H9 (cell line): ENCODE results near the gene FBN2. TPM values are rescaled to one million over a fixed set of nuclear protein-coding genes. Genes with fewer than 3 reads are reported as not detected.

ENCODE experiments used
- DNase-seq: peaks from one replicate; pipeline ENCODE4 v3.0.0-alpha.2; 2017
- H2AFZ ChIP-seq: one replicate; pipeline ENCODE4 v1.6.1; 2013; ENCODE audit warnings: mild to moderate bottlenecking, low read length, control low read depth, moderate library complexity
- H2AK5ac ChIP-seq: 2 replicates; pipeline ENCODE4 v1.6.1; 2013; ENCODE audit warnings: low read length, control low read depth, mixed read lengths; ENCODE audit not compliant: insufficient read length
- H2BK120ac ChIP-seq: one replicate; pipeline ENCODE4 v1.6.1; 2013; ENCODE audit warnings: low read depth, mild to moderate bottlenecking, low read length, control low read depth, inconsistent platforms; ENCODE audit not compliant: poor library complexity, severe bottlenecking
- H2BK12ac ChIP-seq: 2 replicates; pipeline ENCODE4 v1.6.1; 2013; ENCODE audit warnings: low read length, control low read depth, mixed read lengths, low read depth; ENCODE audit not compliant: insufficient read length
- H2BK15ac ChIP-seq: 2 replicates; pipeline ENCODE4 v1.6.1; 2013; ENCODE audit warnings: low read depth, low read length, control low read depth
- H2BK20ac ChIP-seq: one replicate; pipeline ENCODE4 v1.6.1; 2013; ENCODE audit warnings: low read depth, mild to moderate bottlenecking, low read length, control low read depth, inconsistent platforms; ENCODE audit not compliant: poor library complexity, severe bottlenecking
- H2BK5ac ChIP-seq: 2 replicates; pipeline ENCODE4 v1.6.1; 2013; ENCODE audit warnings: low read length, control low read depth, mixed read lengths; ENCODE audit not compliant: insufficient read length
- H3K14ac ChIP-seq: 2 replicates; pipeline ENCODE4 v1.6.1; 2013; ENCODE audit warnings: low read length, control low read depth; ENCODE audit not compliant: insufficient read depth
- H3K18ac ChIP-seq: 2 replicates; pipeline ENCODE4 v1.6.1; 2013; ENCODE audit warnings: low read depth, mild to moderate bottlenecking, mixed read lengths, low read length, control low read depth; ENCODE audit not compliant: insufficient read length
- H3K23ac ChIP-seq: 2 replicates; pipeline ENCODE4 v1.6.1; 2013; ENCODE audit warnings: low read length, control low read depth, mixed read lengths, low read depth; ENCODE audit not compliant: insufficient read length
- H3K23me2 ChIP-seq: 2 replicates; pipeline ENCODE4 v1.6.1; 2013; ENCODE audit warnings: low read depth, mild to moderate bottlenecking, mixed read lengths, low read length, control low read depth; ENCODE audit not compliant: insufficient read length, poor library complexity, severe bottlenecking
- H3K27ac ChIP-seq: 2 replicates; pipeline ENCODE4 v1.5.1; 2013; ENCODE audit warnings: low read length, control low read depth, mixed read lengths, low read depth; ENCODE audit not compliant: insufficient read length
- H3K27me3 ChIP-seq: 2 replicates; pipeline ENCODE4 v1.6.1; 2013; ENCODE audit warnings: low read length, control low read depth, inconsistent platforms; ENCODE audit not compliant: insufficient read depth
- H3K4ac ChIP-seq: 2 replicates; pipeline ENCODE4 v1.6.1; 2013; ENCODE audit warnings: low read depth, mild to moderate bottlenecking, control low read depth, inconsistent platforms, low read length, moderate library complexity
- H3K4me1 ChIP-seq: 2 replicates; pipeline ENCODE4 v1.6.1; 2013; ENCODE audit warnings: low read length, control low read depth, inconsistent platforms; ENCODE audit not compliant: insufficient read depth
- H3K4me2 ChIP-seq: 2 replicates; pipeline ENCODE4 v1.6.1; 2013; ENCODE audit warnings: low read length, control low read depth, mixed read lengths; ENCODE audit not compliant: insufficient read length, insufficient read depth
- H3K56ac ChIP-seq: 2 replicates; pipeline ENCODE4 v1.6.1; 2013; ENCODE audit warnings: low read depth, mild to moderate bottlenecking, mixed read lengths, low read length, control low read depth; ENCODE audit not compliant: insufficient read length
- H3K79me1 ChIP-seq: 2 replicates; pipeline ENCODE4 v1.6.1; 2013; ENCODE audit warnings: low read depth, mild to moderate bottlenecking, moderate library complexity, low read length, control low read depth, inconsistent platforms; ENCODE audit not compliant: insufficient read depth, poor library complexity, severe bottlenecking
- H3K79me2 ChIP-seq: 2 replicates; pipeline ENCODE4 v1.6.1; 2013; ENCODE audit warnings: low read length, control low read depth, inconsistent platforms; ENCODE audit not compliant: insufficient read depth
- H3K9ac ChIP-seq: 2 replicates; pipeline ENCODE4 v1.6.1; 2013; ENCODE audit warnings: low read length, control low read depth, mixed read lengths; ENCODE audit not compliant: insufficient read length; ENCODE audit errors: extremely low read depth
- H3K9me3 ChIP-seq: one replicate; pipeline ENCODE4 v1.6.1; 2013; ENCODE audit warnings: low read depth, low read length, inconsistent platforms; ENCODE audit not compliant: control insufficient read depth
- H3T11ph ChIP-seq: one replicate; pipeline ENCODE4 v1.6.1; 2013; ENCODE audit warnings: mild to moderate bottlenecking, low read length, control low read depth, inconsistent platforms
- H4K20me1 ChIP-seq: one replicate; pipeline ENCODE4 v1.6.1; 2013; ENCODE audit not compliant: control insufficient read depth, insufficient read length, insufficient read depth
- H4K5ac ChIP-seq: 2 replicates; pipeline ENCODE4 v1.6.1; 2013; ENCODE audit warnings: low read depth, mild to moderate bottlenecking, mixed read lengths, low read length, control low read depth; ENCODE audit not compliant: insufficient read length
- H4K8ac ChIP-seq: replicated peaks from 2 replicates; pipeline ENCODE4 v1.6.1; 2013; ENCODE audit warnings: low read length, control low read depth, mixed read lengths, low read depth; ENCODE audit not compliant: insufficient read length
- H4K91ac ChIP-seq: 2 replicates; pipeline ENCODE4 v1.6.1; 2013; ENCODE audit warnings: low read depth, mild to moderate bottlenecking, moderate library complexity, mixed read lengths, low read length, control low read depth; ENCODE audit not compliant: insufficient read length
- H3K27ac Mint-ChIP-seq, 3 experiments: 2 replicates in 2 of 3; 3 replicates in 1 of 3; pipeline ENCODE4 v1.8.0; 2020 to 2021; ENCODE audit warnings: mixed read lengths in 3 of 3, mild to moderate bottlenecking in 1 of 3, moderate library complexity in 1 of 3
- H3K27me3 Mint-ChIP-seq: 2 replicates; pipeline ENCODE4 v1.8.0; 2021; ENCODE audit warnings: low read depth, mild to moderate bottlenecking, moderate library complexity, mixed read lengths
- H3K36me3 Mint-ChIP-seq, 3 experiments: 2 replicates in 2 of 3; 3 replicates in 1 of 3; pipeline ENCODE4 v1.8.0; 2020 to 2021; ENCODE audit warnings: low read depth in 3 of 3, mixed read lengths in 3 of 3; ENCODE audit not compliant: insufficient read depth in 1 of 3
- H3K4me1 Mint-ChIP-seq, 2 experiments: 2 replicates each; pipeline ENCODE4 v1.8.0; 2020; ENCODE audit warnings: mixed read lengths in 2 of 2
- H3K4me3 Mint-ChIP-seq, 2 experiments: 2 replicates in 1 of 2; 3 replicates in 1 of 2; pipeline ENCODE4 v1.8.0; 2020 to 2021; ENCODE audit warnings: mild to moderate bottlenecking in 2 of 2, mixed read lengths in 2 of 2, moderate library complexity in 1 of 2
- H3K9me3 Mint-ChIP-seq, 2 experiments: 2 replicates in 1 of 2; 3 replicates in 1 of 2; pipeline ENCODE4 v1.8.0; 2020; ENCODE audit warnings: mild to moderate bottlenecking in 2 of 2, mixed read lengths in 2 of 2, moderate library complexity in 1 of 2
- WGBS: extraction: QIAGEN DNeasy Blood & Tissue Kit; methylation state at CpG from one replicate; pipeline ENCODE4 v1.1.7; 2013; ENCODE audit warnings: missing lambda C conversion rate, low lambda C conversion rate, mixed read lengths; ENCODE audit not compliant: insufficient read length; ENCODE audit errors: extremely low coverage; 5-methylcytosine and 5-hydroxymethylcytosine counted together
- total RNA-seq: library from RNA; stranded (reverse); gene quantifications from 2 replicates; pipeline ENCODE4 v1.2.1, GENCODE V29; 2021
- TF ChIP-seq, protein P1 (sequence below): fragments of 200-600 bp; sonication (generic); conservative IDR thresholded peaks from 3 replicates; pipeline ENCODE4 v1.8.0; 2021; ENCODE audit warnings: antibody characterized with exemption, mild to moderate bottlenecking

The FBN2 gene
- total RNA-seq, 1 experiment from 2014 or later: 8.3 TPM

- Mint-ChIP-seq H3K27ac (no peak overlapping the region), H3K27me3 (no peaks in the 10 kb centered on the region), H3K4me1 (peaks cover 10% of the 10 kb centered on the region in 2 experiments), H3K4me3 (no peak overlapping the region), H3K36me3 (peaks cover 10 to 31% (median 28%) of the 10 kb centered on the region in 3 experiments), H3K9me3 (peaks cover 3 to 4% of the 10 kb centered on the region in 2 experiments)
- Histone ChIP-seq H2BK12ac (no peak overlapping the region), H4K91ac (no peak overlapping the region), H3T11ph (no peak overlapping the region), H3K18ac (no peak overlapping the region), H3K23me2 (no peaks in the 10 kb centered on the region), H3K27me3 (no peaks in the 10 kb centered on the region), H3K56ac (no peak overlapping the region), H2BK20ac (no peak overlapping the region), H2AK5ac (no peak overlapping the region), H3K79me1 (no peaks in the 10 kb centered on the region), H3K9me3 (no peaks in the 10 kb centered on the region), H3K79me2 (no peaks in the 10 kb centered on the region), H3K4me2 (no peak overlapping the region), H3K9ac (no peak overlapping the region), H3K27ac (no peak overlapping the region), H2BK5ac (no peak overlapping the region), H2BK15ac (no peak overlapping the region), H2AFZ (no peak overlapping the region), H3K14ac (no peak overlapping the region), H4K8ac (no peak overlapping the region), H3K4me1 (no peaks in the 10 kb centered on the region; the same call in 1 of the 2 replicates), H3K4ac (no peak overlapping the region), H3K23ac (no peak overlapping the region), H2BK120ac (no peak overlapping the region), H4K5ac (no peak overlapping the region), H4K20me1 (no peaks in the 10 kb centered on the region)
- TF ChIP-seq, protein P1, sequence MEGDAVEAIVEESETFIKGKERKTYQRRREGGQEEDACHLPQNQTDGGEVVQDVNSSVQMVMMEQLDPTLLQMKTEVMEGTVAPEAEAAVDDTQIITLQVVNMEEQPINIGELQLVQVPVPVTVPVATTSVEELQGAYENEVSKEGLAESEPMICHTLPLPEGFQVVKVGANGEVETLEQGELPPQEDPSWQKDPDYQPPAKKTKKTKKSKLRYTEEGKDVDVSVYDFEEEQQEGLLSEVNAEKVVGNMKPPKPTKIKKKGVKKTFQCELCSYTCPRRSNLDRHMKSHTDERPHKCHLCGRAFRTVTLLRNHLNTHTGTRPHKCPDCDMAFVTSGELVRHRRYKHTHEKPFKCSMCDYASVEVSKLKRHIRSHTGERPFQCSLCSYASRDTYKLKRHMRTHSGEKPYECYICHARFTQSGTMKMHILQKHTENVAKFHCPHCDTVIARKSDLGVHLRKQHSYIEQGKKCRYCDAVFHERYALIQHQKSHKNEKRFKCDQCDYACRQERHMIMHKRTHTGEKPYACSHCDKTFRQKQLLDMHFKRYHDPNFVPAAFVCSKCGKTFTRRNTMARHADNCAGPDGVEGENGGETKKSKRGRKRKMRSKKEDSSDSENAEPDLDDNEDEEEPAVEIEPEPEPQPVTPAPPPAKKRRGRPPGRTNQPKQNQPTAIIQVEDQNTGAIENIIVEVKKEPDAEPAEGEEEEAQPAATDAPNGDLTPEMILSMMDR: no peak
- WGBS: no CpG with 5 or more reads among the region's 4 CpGs
- no peak for DNase-seq
Observed at GRCh38 chr5:128300181-128300580, 237.9 kb downstream of the FBN2 start.
